Measurements from ENCODE around the gene HOXA10.

Gene HOXA10

DNA sequence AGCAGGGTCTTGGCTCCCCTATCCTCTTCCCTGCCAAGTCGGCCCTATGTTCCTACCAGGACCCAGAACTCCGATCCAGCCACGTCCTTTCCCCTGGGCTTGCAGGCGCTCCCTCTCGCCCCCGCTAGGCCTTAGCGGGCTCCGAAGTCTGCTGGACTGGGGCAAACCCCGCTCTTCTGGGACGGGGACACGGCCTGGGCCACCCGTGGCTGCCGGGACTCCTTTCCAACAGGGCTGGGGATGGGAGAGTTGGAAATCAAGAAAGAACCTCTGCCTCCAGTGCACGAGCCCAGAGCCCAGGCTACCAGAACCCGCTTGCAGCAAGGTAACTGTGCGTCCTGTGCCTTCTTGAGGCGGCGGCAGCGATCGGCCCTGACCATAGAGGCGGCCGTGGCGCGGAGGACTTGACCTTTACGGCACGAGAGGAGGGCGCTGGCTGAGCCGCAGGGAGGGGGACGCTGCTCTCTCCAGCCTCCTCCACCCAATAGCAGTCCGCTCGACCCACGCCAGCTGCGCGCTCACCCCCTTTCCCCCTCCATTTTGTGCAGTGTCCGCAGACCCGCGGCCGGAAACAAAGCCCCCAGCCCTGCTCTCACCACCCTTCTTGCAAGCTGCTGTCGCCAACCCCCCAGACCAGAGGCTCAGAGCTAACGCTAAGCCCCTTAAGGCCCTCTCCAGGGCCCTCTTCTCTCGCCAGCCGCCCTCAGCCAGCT lies 17.9 kb upstream of the HOXA10 start:
- DNase-seq (ENCODE audit: low read depth in 2 of 2), result no peak

DNA sequence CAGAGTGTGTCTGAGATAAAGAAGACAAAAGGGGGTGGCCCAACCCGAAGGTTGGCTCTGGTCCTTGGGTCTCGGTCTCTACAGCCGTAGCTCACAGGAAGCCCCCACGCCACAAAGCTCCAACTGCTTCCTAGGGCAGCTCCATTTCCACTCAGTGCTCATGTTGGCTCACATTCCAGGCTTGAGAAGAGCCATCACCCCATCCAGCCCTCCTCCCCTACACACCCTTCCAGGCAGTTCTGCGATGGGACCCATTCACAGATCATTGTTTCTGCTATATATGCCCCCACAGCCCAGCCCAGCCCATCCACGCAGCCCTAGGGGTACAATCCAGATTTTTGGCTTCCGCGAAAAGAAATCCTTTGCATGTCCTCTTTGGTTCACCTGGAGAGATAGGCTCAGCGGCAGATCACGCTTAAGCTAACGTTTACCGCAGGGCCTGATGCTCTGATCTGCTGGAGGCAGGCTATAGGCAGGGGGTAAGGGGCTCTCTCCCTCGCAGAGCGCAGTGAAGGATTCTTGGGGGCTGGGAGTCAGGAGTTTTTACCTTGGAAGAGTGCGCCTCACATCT lies 17.1 kb upstream of the HOXA10 start:
- no peak for DNase-seq (ENCODE audit: low read depth in 2 of 2)

DNA sequence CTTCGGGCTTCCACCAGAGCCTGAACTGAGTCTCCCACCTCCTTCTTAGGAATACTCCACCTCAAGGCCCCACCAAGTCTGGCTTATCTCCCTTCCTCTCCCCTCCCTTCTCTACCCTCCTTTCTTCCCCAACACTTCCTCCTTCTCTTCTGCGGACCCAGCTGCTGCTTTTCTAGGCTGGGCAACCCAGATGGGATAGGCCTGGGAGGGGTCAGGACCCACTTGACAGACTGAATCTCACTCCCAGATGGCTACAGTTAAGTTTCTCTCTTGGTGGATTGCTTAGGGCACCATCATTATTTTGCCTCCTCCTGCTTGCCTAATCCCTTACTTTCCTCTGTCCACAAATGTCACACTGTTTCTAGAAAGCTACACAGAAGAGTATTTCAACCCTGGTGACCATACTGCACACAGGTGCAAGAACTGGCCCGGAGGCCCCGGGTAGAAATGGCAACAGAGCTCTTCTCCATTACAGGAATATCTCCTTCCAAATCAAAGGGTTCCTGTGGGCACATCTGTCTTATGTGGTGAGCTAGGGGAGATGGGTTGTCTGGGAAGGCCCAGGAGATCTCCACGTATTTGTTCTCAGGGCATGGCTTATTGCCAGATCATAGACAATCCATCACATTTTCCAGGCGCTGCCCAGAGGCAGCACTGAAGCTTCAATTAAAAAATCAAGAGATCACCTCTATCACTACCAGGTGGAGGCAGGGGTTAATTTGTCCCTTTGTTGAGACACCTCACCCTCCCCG lies 16.1 kb upstream of the HOXA10 start:
- no peak for DNase-seq (ENCODE audit: low read depth in 2 of 2)

DNA sequence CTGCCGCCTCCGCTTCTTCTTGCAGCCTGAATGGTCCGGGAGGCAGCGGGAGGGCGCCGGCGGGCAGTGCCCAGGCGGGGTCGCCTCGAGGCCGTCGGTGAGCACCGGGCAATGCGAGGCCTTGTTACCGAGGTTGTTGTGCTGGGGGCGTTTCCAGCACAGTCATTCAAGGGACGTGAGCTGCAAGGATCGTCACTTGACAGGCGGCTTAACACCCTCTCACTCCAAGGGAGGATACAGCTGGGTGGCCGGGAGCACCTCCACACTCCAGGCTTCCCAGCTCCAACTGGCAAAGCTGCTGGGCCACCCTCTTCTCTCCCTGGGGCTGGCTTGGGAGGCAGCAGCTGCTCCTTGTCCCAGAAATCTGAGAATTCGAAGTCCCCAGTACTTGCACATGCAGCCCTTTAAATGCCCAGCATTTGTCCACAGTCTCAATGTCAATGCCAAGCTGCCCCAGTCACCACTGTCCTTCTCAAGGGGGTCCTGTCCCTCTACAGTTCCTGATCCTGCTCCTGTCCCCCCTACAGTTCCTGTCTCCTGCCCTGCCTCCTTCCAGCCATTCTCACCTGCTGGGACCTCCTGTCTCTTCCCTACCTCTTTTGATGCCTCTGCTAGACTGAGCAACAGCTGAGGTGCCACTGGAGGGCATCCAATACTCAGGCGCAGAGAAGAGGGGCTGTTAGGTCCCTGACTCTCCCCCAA lies 15.3 kb upstream of the HOXA10 start:
- DNase-seq (ENCODE audit: low read depth in 2 of 2), result no peak

DNA sequence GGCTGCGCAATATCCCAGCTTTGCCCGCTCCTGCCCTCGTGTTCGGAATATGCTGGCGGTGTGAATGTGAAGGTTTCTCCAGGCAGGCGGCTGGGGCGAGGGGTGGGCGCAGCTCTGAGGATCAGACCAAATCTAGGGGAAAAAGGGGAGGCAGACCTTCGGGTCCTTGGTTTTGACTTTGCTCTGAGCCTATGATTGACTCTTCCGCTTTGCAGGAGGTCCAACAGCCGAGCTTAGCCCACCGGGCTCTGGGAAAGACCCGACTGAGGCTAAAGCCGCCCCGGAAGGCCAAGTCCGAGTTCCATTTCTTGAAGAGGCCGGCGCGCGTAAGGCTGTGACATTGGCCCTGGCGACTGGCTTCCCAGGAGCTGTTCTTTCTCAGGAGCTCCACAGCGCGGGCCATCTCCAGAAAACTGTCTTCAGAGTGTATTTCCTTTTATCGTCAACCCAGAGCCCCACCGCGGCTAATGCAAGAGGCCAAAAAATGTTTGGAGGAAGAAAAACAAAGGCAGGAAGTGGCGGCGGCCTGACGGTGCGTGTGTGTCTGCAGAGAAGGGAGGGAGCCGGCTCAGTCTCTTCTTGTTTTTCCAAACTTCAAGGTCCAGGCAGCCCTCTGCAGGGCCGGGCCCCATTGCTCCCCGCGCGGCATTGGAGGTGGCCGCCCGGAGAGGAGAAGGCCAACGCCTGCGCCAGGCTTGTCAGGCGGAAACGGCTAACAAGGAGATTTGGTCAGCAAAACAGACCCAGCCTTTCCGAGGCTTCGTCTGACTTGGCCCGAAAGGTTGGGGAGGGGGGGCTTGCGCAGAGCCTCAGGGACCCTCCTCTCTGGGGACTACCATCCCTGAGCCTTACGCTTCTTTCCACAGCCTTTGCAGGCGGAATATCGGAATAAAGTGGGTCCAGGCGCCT lies 14.5 kb upstream of the HOXA10 start:
- DNase-seq (ENCODE audit: low read depth in 2 of 2), result no peak

DNA sequence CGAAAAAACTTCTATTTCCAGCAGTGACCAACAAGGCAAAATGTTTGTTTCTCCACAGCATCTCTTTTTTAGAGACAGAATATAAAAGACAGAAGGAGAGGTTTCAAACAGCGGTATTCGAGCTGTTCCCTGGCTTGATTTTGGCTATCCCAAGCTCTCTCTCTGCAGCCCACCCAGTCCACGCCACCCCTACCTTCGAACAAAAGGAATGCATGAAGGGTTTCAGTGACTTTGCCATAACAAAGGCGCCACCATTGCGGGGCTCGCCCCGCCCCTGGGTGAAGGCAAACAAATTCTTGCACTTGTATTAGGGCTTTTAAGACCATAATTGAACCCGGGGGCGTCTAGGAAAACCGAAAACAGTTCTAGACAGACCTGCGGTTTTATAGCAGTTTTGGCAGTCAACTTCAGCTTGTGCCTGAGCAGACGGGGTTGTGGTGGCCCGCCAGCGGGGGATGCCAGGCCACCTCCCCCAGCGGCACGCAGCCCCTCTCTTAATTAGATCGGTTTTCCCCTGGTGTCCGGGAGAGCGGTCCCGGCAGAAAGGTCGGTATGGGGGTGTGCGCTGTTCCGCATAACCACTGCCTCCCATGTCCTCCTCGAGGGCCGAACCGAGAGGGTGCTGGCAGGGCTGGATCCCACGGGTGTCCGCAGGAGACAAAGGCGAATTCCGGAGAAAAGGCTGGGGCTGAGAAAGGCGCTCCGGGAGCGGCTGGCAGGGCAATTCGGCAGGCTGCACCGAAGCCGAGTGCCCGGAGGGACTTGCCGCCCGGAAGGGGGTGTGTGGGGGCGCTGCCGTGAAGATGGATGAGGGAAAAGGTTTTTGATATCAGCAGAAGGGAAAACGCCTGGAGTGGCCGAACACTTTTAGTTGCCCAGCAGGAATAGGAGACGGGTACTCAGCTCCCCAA lies 13.6 kb upstream of the HOXA10 start:
- no peak for DNase-seq (ENCODE audit: low read depth in 2 of 2)

DNA sequence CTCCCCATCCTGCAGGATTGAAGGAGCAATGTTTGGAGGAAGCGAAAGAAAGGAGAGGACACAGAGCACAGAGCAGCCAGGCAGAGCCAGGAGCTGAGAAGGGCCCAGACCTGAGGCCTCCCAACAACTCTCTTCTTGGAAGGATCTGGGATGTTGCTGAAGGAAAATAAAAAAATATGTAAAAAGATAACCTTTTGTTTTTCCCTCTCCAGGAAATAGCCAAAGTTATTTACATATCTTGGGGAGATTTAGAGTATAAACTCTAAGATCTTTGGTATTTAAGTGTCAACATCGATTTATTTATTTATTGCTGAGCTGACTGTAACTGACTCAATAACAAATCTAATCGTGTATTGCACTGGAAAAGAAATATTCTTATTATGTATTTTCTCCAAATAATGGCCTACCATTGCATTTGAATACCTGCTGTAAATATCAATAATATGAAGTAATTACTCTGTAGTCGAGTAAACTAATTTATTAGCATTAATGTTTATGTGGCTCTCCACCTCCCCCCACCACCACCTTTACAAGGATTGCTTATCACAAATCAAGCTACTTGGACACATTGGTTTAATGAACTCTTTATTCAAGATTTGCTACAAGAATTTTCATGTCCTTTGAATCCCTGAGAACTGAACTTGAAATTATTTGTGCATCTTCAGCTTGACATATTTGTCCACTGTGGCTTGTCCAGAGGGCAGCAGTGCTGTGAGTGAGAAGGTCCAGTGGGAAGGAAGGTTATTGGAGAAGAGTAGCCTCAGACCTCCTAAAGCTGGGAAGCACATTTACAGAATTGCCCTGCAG lies 12.8 kb upstream of the HOXA10 start:
- no peak for DNase-seq (ENCODE audit: low read depth in 2 of 2)

DNA sequence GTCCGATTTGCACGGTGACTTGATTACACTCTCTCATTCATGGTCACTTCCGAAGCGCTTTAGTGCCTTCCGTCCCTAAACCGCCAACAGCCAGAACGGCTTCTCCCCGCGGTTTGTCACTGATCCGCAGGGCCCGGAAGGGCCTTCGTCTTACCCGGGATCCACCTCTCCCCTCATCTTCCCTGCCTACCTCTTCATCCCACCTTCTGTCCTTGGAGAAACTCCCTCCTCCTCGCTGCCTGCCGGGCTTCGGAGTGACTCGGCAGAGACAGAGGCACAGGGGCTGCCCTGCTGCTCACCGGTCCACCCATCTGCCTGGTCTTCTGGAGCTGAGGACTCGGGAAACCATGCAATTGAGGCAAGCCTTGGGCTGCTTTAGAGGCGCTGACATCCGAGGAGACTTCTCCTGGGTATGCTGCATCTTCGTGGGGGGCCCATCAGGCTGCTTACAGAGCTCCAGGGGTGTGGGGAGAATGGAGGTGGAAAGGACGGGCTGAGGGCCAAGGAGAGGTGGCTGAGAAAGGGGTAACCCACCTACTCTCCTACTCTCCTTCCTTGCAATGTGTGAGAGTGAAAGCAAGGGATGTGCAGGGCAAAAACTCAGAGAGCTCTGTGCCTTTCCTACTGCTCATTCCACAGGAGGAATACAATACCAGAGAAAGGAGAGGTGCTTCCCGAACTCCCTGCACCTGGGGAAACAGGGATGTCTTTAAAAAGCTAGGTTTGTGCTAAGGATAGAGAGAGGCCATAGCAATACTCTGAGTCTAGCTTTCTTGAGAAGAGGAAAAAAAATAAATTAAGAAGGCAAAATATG lies 11.9 kb upstream of the HOXA10 start:
- DNase-seq (ENCODE audit: low read depth in 2 of 2), result no peak

DNA sequence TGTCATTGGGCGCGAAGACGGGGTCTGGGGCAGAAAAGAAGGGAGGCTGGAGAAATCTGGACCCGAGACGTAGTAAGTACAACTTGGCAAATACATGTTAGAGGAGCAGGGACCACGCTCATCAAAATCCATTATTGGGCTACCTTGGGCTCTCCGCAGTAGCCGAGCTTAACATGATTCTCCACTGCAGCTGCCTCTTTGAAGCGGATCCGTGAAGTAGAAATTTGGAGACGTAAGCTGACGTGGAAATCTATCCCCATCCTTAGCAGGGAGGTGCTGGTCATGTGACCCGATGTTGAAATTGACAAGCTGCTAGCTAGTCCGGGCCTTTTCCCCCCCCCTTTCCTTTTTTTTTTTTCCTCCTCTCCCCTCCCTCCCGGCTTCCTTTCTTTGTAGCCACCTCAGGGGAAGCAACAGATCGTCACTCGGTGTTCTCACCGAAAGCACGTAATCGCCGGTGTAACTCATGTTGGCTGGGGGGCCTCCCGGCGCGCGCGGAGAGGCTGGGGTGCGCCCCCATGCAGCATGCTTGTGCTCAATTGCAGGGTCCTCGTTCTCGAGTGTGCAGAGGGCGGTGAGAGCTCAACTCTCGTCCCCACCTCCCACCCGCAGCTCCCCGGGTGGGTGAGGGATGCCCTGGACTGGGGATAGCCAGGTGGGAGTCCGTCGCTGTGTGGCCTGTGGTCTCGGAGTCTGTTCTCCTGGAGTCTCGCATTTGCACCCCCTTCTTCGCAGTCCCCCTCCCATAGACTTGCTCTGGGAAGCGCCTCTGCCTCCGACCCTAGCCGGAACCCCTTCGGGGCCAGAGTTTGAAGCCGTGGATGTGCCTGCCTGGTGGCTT lies 11.1 kb upstream of the HOXA10 start, which contains the start of gene HOXA11:
HOXA11 (minus strand) TSS at position 220 of the 841 bp plus-strand sequence; CDS start at position 132, 88 bp downstream.
- no peak for DNase-seq (ENCODE audit: low read depth in 2 of 2)

DNA sequence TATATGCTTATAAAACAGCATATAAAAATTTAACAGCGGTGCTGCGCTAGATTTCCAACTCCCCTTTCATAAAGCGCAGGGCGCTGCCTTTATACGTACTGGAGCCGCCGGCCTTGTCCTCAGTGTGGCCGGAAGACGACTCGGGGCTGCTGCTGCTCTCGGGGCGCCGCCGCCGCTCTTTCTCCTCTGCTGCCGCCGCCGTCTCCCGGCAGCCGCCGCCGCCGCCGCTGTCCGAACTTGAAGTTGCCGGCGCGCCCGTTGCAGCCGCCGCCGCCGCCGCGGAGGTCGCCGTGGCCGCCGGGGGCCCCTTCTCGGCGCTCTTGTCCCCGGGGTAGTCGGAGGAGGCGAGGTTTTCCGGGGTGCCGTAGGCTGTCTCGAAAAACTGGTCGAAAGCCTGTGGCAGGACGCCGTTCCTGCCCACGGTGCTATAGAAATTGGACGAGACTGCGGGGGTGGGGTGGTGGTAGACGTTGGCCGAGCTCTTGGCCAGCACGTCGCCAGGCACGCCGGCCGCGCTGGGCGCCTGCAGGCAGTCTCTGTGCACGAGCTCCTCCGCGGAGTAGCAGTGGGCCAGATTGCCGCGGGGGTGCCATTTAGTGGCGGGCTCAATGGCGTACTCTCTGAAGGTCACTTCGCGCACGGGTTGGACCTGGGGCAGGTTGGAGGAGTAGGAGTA lies 10.4 kb upstream of the HOXA10 start:
- no peak for DNase-seq (ENCODE audit: low read depth in 2 of 2)

DNA sequence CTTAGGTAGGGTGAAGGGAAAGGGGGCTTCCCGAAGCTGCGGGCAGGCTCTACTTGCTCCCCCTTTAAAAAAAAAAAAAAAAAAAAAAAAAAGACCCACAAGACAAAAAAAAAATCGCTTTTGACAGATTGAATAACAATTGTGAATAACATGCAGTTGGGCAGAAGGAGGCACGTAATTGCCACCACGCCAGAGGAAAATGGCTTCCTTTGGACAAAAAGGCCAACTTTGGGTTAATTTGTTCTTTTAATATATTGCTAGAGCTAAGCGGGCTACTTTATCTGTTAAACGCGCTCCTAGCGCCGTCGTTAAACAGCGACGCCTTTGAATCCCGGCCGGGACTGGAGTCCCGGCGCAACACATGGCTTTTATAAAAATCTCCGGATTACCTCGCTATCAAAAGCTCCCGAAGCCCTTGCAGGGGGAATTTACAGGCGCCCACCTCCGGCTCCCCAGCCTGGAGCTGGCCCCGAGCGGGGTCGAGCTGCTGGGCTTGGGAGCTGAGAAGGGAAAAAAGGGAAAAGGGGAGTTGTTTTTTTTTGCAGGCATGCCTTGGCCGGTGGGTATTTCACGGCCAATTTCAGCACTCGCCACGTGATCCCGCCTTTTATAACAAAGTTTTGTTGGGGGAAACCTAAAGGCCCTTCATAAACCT lies 9.7 kb upstream of the HOXA10 start:
- DNase-seq (ENCODE audit: low read depth in 2 of 2), result no peak

DNA sequence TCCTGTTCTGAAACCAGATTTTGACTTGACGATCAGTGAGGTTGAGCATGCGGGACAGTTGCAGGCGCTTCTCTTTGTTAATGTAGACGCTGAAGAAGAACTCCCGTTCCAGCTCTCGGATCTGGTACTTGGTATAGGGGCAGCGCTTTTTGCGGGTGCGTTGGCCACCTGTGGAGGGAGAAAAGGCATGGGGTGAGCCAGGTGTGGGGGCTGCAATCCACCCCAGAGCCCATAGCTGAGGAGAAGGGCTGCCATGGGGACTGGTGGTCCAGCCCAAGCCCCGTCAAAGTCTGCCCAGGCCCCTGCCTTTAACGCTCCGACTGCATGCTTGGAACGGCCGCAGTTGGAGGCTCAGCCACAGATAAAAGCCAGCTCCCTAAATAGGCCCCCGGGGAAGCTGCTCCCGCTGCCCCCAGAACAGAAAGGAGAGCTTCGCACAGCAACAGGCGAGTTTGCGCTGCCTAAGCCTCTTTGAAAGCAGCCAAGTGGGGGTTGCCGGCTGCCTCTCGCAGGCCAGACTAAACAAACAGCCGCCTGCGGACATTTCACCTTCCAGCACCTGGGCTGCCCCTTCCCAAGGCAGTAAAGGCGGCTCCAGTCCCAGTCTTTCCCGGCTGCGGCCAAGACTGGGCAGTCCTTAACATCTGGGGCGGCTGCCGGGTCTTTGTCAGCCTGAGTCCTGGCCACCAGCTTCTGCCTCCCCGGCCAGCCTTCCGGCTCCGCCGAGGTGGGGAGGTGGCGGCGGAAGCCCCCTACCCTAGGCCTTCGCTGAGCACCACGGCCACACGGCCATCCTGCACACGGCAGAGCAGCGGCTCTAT lies 9.0 kb upstream of the HOXA10 start:
- DNase-seq (ENCODE audit: low read depth in 2 of 2), result no peak

DNA sequence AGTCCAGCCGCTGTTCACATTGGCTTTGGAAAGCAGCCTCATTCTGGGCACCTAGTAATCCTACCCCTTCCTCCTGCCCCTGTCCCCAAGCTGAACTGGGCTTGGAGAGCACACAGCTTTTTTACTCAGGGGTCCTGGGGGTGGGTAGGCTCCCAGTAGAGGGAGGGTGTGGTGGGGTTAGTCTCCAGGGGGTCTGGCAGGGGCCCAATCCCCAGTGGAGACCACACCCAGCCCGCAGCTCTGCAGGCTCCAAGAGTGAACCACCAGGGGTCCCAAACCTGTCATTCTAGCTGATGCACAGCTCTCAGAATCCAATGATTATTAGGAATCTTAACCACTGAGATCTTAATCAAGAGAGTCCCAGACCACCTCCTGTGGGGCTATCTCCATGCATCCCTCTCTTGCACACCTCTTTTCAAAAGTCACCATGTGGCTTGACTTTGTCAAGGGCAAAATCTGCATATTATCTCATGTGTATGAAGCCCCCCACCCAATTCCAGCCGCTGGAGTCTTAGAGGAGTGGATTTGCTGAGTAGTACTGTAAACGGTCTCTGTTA lies 8.2 kb upstream of the HOXA10 start:
- no peak for DNase-seq (ENCODE audit: low read depth in 2 of 2)

DNA sequence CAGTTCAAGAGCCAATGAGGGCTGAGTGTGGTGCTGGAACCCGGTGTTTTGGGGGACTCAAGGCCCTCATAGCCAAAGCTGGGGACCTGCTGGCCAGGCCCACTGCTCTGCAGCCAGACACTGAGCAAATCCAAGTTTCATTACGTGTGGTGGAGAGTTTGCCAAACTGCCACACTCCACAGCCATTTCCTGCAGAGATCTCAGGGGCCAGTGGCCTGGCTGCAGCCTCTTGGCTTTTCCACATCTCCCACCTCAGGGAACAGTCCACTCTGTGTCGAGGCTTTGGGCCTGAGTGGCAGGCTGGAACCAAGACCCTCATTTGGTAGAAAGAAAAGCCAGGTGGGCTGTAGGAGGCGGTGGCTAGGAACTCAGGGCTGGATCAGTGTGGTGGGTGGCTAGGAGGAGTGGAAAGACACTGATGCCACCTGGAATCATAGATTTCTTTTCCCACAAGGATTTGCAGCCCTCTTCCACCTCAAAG lies 7.7 kb upstream of the HOXA10 start:
- DNase-seq (ENCODE audit: low read depth in 2 of 2), result no peak

All from stimulated activated CD8-positive, alpha-beta memory T cell treated with anti-CD3 and anti-CD28 coated beads, Interleukin-7, amount 100 ng/mL, for 1 hour (primary cell).